Measurements from ENCODE around the gene PPIL6. TPM values are rescaled to one million over a fixed set of nuclear protein-coding genes. Genes with fewer than 3 reads are reported as not detected.

Gene PPIL6
- total RNA-seq, 1 donor from 2014 or later = 0.11 TPM

GRCh38 chr6:109477725-109478124, 37.3 kb upstream of the PPIL6 start:
- H3K4me1 ChIP-seq = peaks cover 8 to 37% of the 10 kb centered on the region in 2 donors
- no peak overlapping the region for H3K4me3 ChIP-seq
- no peaks in the 10 kb centered on the region for H3K9me3 ChIP-seq
- intact Hi-C loops (cut with DNase I) = no loop called here
- H3K27ac ChIP-seq = no peak overlapping the region
- no peak for TF ChIP-seq CTCF (IDR thresholded peaks at IDR 0.05)
- H3K36me3 ChIP-seq = peaks cover 33 to 51% of the 10 kb centered on the region in 2 donors
- H3K27me3 ChIP-seq = no peaks in the 10 kb centered on the region
- no peak for DNase-seq (ENCODE audit: low spot score in 2 of 2)

- intact Hi-C loops (cut with DNase I) = no loop called here
- no peaks in the 10 kb centered on the region for H3K27me3 ChIP-seq
- H3K4me1 ChIP-seq = peaks cover 8 to 36% of the 10 kb centered on the region in 2 donors
- no peak overlapping the region for H3K4me3 ChIP-seq
- no peak for DNase-seq (ENCODE audit: low spot score in 2 of 2)
- H3K27ac ChIP-seq = no peak overlapping the region
- no peak for TF ChIP-seq CTCF (IDR thresholded peaks at IDR 0.05)
- H3K9me3 ChIP-seq = no peaks in the 10 kb centered on the region
- peaks cover 38 to 57% of the 10 kb centered on the region in 2 donors for H3K36me3 ChIP-seq
Measured at GRCh38 chr6:109477184-109477583, 36.8 kb upstream of the PPIL6 start.

GRCh38 chr6:109475625-109476024, 35.2 kb upstream of the PPIL6 start:
- Histone ChIP-seq H3K27me3 (no peaks in the 10 kb centered on the region), H3K27ac (no peak overlapping the region), H3K36me3 (peaks cover 47 to 62% of the 10 kb centered on the region in 2 donors), H3K9me3 (no peaks in the 10 kb centered on the region), H3K4me3 (no peak overlapping the region), H3K4me1 (peaks cover 0 to 21% of the 10 kb centered on the region in 2 donors)
- no peak for TF ChIP-seq CTCF (IDR thresholded peaks at IDR 0.05)
- no peak for DNase-seq (ENCODE audit: low spot score in 2 of 2)
- intact Hi-C loops (cut with DNase I) = no loop called here

GRCh38 chr6:109474995-109475394, 34.6 kb upstream of the PPIL6 start:
- no peak overlapping the region for H3K4me3 ChIP-seq
- H3K4me1 ChIP-seq = peaks cover 0 to 16% of the 10 kb centered on the region in 2 donors
- intact Hi-C loops (cut with DNase I) = no loop called here
- H3K36me3 ChIP-seq = peaks cover 53 to 67% of the 10 kb centered on the region in 2 donors
- H3K27me3 ChIP-seq = no peaks in the 10 kb centered on the region
- H3K9me3 ChIP-seq = no peaks in the 10 kb centered on the region
- no peak for TF ChIP-seq CTCF (IDR thresholded peaks at IDR 0.05)
- DNase-seq (ENCODE audit: low spot score in 2 of 2) = no peak
- no peak overlapping the region for H3K27ac ChIP-seq

GRCh38 chr6:109473120-109473519, 32.7 kb upstream of the PPIL6 start:
- Histone ChIP-seq H3K27ac (no peak overlapping the region), H3K9me3 (no peaks in the 10 kb centered on the region), H3K36me3 (peaks cover 56 to 77% of the 10 kb centered on the region in 2 donors), H3K4me3 (no peak overlapping the region), H3K27me3 (no peaks in the 10 kb centered on the region), H3K4me1 (peaks cover 0 to 6% of the 10 kb centered on the region in 2 donors)
- intact Hi-C loops (cut with DNase I) = no loop called here
- no peak for DNase-seq (ENCODE audit: low spot score in 2 of 2)
- no peak for TF ChIP-seq CTCF (IDR thresholded peaks at IDR 0.05)

Data from ascending aorta (tissue), 2 donors.